K562 (cell line): ENCODE data around the gene AMN1. TPM values are rescaled to one million over a fixed set of nuclear protein-coding genes. Genes with fewer than 3 reads are reported as not detected.

Experiments
- EGR1 ChIP-seq: fragments of 450-650 bp; conservative IDR thresholded peaks from 2 replicates; pipeline ENCODE4 v1.6.1; 2017; ENCODE audit warnings: mild to moderate bottlenecking
- KDM5B ChIP-seq: fragments of 200-600 bp; sonication (generic); IDR thresholded peaks from 2 replicates; pipeline ENCODE4 v1.6.1; 2012; ENCODE audit warnings: low read depth, mild to moderate bottlenecking, moderate library complexity, low read length, control low read depth, inconsistent platforms; ENCODE audit not compliant: insufficient replicate concordance
- POLR2B ChIP-seq: fragments of 450-650 bp; IDR thresholded peaks from 2 replicates; pipeline ENCODE4 v1.6.1; 2018; ENCODE audit warnings: low read depth; ENCODE audit not compliant: partially characterized antibody
- polyA plus RNA-seq, 8 experiments: library from polyadenylated mRNA; depleted of rRNA in 4 of 8; stranded (reverse) in 5 of 8; unstranded in 3 of 8; fragments of >200 nt; fragmentation: Nextera tagmentation in 2 of 8; fragmentation: Illumina TruSeq in 1 of 8; extraction: Ambion mirVana in 2 of 8; extraction: Trizol in 1 of 8; gene quantifications; 2 replicates each; pipeline versions ENCODE4 v1.2.1 to v1.2.3, GENCODE V29; 2011 to 2014; ENCODE audit warnings: inconsistent platforms in 1 of 8, missing spikeins in 1 of 8
- total RNA-seq, 7 experiments: library from RNA; depleted of rRNA in 6 of 7; stranded (reverse); fragments of >200 nt in 6 of 7; fragmentation: Illumina TruSeq in 2 of 7; extraction: Trizol in 2 of 7; gene quantifications; 2 replicates each; pipeline versions ENCODE4 v1.2.1 to v1.2.3, GENCODE V29; 2011 to 2021; ENCODE audit warnings: low replicate concordance in 1 of 7
- TF ChIP-seq, protein P1 (sequence below): fragments of 450-650 bp; IDR thresholded peaks from 2 replicates; pipeline ENCODE4 v1.6.1; 2016; ENCODE audit warnings: mild to moderate bottlenecking, moderate library complexity

AMN1 gene
- total and polyA plus RNA-seq, 9 of the 15 experiments (the other 6 are each of a cell fraction or from before 2014, with no cell fraction given) = 5.2 to 27.6 (median 13.0) TPM

DNA sequence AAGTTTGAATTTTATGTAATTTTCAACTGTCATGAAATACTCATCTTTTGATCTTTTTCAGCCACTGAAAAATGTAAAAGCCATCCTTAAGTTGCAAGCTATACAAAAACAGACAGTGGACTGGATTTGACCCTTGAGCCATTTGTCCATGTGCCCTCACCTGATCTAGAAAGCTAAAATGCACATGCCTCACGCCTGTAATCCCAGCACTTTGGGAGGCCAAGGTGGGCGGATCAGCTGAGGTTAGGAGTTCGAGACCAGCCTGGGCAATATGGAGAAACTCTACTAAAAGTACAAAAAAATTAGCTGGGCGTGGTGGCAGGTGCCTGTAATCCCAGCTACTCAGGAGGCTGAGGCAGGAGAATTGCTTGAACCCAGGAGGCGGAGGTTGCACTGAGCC, 2.4 kb upstream of the AMN1 start (continued):
- TF ChIP-seq, protein P1, sequence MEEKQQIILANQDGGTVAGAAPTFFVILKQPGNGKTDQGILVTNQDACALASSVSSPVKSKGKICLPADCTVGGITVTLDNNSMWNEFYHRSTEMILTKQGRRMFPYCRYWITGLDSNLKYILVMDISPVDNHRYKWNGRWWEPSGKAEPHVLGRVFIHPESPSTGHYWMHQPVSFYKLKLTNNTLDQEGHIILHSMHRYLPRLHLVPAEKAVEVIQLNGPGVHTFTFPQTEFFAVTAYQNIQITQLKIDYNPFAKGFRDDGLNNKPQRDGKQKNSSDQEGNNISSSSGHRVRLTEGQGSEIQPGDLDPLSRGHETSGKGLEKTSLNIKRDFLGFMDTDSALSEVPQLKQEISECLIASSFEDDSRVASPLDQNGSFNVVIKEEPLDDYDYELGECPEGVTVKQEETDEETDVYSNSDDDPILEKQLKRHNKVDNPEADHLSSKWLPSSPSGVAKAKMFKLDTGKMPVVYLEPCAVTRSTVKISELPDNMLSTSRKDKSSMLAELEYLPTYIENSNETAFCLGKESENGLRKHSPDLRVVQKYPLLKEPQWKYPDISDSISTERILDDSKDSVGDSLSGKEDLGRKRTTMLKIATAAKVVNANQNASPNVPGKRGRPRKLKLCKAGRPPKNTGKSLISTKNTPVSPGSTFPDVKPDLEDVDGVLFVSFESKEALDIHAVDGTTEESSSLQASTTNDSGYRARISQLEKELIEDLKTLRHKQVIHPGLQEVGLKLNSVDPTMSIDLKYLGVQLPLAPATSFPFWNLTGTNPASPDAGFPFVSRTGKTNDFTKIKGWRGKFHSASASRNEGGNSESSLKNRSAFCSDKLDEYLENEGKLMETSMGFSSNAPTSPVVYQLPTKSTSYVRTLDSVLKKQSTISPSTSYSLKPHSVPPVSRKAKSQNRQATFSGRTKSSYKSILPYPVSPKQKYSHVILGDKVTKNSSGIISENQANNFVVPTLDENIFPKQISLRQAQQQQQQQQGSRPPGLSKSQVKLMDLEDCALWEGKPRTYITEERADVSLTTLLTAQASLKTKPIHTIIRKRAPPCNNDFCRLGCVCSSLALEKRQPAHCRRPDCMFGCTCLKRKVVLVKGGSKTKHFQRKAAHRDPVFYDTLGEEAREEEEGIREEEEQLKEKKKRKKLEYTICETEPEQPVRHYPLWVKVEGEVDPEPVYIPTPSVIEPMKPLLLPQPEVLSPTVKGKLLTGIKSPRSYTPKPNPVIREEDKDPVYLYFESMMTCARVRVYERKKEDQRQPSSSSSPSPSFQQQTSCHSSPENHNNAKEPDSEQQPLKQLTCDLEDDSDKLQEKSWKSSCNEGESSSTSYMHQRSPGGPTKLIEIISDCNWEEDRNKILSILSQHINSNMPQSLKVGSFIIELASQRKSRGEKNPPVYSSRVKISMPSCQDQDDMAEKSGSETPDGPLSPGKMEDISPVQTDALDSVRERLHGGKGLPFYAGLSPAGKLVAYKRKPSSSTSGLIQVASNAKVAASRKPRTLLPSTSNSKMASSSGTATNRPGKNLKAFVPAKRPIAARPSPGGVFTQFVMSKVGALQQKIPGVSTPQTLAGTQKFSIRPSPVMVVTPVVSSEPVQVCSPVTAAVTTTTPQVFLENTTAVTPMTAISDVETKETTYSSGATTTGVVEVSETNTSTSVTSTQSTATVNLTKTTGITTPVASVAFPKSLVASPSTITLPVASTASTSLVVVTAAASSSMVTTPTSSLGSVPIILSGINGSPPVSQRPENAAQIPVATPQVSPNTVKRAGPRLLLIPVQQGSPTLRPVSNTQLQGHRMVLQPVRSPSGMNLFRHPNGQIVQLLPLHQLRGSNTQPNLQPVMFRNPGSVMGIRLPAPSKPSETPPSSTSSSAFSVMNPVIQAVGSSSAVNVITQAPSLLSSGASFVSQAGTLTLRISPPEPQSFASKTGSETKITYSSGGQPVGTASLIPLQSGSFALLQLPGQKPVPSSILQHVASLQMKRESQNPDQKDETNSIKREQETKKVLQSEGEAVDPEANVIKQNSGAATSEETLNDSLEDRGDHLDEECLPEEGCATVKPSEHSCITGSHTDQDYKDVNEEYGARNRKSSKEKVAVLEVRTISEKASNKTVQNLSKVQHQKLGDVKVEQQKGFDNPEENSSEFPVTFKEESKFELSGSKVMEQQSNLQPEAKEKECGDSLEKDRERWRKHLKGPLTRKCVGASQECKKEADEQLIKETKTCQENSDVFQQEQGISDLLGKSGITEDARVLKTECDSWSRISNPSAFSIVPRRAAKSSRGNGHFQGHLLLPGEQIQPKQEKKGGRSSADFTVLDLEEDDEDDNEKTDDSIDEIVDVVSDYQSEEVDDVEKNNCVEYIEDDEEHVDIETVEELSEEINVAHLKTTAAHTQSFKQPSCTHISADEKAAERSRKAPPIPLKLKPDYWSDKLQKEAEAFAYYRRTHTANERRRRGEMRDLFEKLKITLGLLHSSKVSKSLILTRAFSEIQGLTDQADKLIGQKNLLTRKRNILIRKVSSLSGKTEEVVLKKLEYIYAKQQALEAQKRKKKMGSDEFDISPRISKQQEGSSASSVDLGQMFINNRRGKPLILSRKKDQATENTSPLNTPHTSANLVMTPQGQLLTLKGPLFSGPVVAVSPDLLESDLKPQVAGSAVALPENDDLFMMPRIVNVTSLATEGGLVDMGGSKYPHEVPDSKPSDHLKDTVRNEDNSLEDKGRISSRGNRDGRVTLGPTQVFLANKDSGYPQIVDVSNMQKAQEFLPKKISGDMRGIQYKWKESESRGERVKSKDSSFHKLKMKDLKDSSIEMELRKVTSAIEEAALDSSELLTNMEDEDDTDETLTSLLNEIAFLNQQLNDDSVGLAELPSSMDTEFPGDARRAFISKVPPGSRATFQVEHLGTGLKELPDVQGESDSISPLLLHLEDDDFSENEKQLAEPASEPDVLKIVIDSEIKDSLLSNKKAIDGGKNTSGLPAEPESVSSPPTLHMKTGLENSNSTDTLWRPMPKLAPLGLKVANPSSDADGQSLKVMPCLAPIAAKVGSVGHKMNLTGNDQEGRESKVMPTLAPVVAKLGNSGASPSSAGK = peak; percentile 70
- TF ChIP-seq POLR2B (peak; percentile 27), KDM5B (peak; percentile 19), EGR1 (peak; percentile 68)
